ENCODE results near the gene KIF23.

GRCh38 chr15:69369631-69370030 lies 44.5 kb upstream of the KIF23 start:
- no peak for TF ChIP-seq CTCF (conservative IDR thresholded peaks at IDR 0.05; ENCODE audit: low read length)
- no peak for TF ChIP-seq EZH2phosphoT487 (IDR thresholded peaks at IDR 0.05; ENCODE audit: borderline replicate concordance, low read depth, low read length)
